ENCODE data around the gene ZNF292. TPM values are rescaled to one million over a fixed set of nuclear protein-coding genes. Genes with fewer than 3 reads are reported as not detected.
"Not testable (repeated sequence)": the region's sequence is repeated elsewhere in the genome, so short reads cannot be mapped to it uniquely, and the experiment has no call there.

Gene ZNF292
- total RNA-seq, 2 donors from 2014 or later, result 55.3 to 68.0 TPM

DNA sequence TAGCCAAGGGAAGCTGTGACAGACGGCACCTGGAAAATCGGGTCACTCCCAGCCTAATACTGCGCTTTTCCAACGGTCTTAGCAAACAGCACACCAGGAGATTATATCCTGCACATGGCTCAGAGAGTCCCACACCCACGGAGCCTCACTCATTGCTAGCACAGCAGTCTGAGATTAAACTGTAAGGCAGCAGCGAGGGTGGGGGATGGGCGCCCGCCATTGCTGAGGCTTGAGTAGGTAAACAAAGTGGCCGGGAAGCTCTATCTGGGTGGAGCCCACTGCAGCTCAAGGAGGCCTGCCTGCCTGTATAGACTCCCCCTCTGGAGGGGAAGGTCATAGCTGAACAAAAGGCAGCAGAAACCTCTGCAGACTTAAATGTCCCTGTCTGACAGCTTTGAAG, 145.9 kb downstream of the ZNF292 start:
- H3K27ac Mint-ChIP-seq; H3K4me1 Mint-ChIP-seq (ENCODE audit: low read depth); H3K9me3 Mint-ChIP-seq; DNase-seq; ATAC-seq (replicated peaks in 1 of 2); H3K36me3 Mint-ChIP-seq (ENCODE audit: insufficient read depth in 2 of 2); H3K4me3 Mint-ChIP-seq: not testable (repeated sequence)
- peaks cover 40% of the 10 kb centered on the region for H3K27me3 Mint-ChIP-seq (ENCODE audit: low read depth)

DNA sequence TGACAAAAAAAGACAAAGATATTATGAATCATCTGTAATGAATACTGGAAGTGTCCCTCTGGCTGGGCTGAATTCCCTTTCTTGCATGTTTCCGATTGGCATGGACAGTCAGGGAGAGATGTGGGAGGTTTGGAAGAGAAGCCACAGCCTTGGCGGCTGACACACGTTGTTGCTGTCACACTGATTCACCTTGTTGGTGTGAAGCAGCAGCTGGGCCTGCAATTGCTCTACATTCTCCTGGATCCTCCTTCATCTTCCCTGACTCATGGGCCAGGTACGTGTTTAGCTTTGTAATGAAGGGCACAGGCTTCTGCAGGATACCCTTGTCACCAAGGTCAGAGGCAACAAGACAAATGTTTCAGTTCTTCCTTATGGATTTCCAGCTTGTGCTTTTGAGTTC, 153.6 kb downstream of the ZNF292 start:
- no peak overlapping the region for H3K27ac Mint-ChIP-seq
- DNase-seq, result no peak
- H3K9me3 Mint-ChIP-seq, result peaks cover 2% of the 10 kb centered on the region in 2 donors
- ATAC-seq (replicated peaks in 1 of 2), result no peak
- peaks cover 33% of the 10 kb centered on the region for H3K27me3 Mint-ChIP-seq (ENCODE audit: low read depth)
- H3K36me3 Mint-ChIP-seq (ENCODE audit: insufficient read depth in 2 of 2), result peaks cover 1 to 2% of the 10 kb centered on the region in 2 donors
- no peaks in the 10 kb centered on the region for H3K4me1 Mint-ChIP-seq (ENCODE audit: low read depth)
- H3K4me3 Mint-ChIP-seq, result no peak overlapping the region

DNA sequence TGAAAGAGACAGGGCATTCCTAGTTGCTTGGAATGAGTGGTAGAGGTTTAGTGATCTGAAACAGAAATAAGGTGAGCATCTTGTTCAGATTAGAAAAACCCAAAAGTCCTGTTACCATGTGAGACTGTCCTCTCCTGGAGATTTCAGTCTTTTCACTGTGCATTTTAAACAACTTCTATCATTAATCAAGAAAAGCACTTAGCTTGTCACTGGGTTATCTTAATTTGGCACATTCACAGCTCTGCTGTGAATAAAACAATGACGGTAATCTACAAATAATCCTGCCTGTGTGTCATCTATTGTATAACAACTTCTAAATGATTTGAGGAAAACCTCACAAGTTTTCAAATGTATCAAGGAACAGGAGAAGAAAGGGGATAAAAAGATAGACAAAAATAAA, 157.5 kb downstream of the ZNF292 start:
- ATAC-seq (replicated peaks in 1 of 2), result no peak
- H3K27me3 Mint-ChIP-seq (ENCODE audit: low read depth), result peaks cover 51% of the 10 kb centered on the region
- H3K9me3 Mint-ChIP-seq, result no peaks in the 10 kb centered on the region
- no peak for DNase-seq
- no peak overlapping the region for H3K4me3 Mint-ChIP-seq
- no peak overlapping the region for H3K27ac Mint-ChIP-seq
- H3K36me3 Mint-ChIP-seq (ENCODE audit: insufficient read depth in 2 of 2), result no peaks in the 10 kb centered on the region
- no peaks in the 10 kb centered on the region for H3K4me1 Mint-ChIP-seq (ENCODE audit: low read depth)

Other genes with a start within 250 kb of the ZNF292 start
- gene HTR1E, start 218.0 kb upstream of the ZNF292 start, total RNA-seq, result not detected
- gene CGA, start 60.5 kb upstream of the ZNF292 start, total RNA-seq, result not detected
- 10 to 100 TPM in 1 of 2 donors, 1 to 10 TPM in 1; 8.4 to 14.5 TPM for gene SMIM8, start 167.0 kb downstream of the ZNF292 start, total RNA-seq
- not detected for gene GJB7, start 173.7 kb downstream of the ZNF292 start, total RNA-seq
- 1 to 10 TPM; 2.0 to 2.7 TPM for gene C6orf163, start 189.2 kb downstream of the ZNF292 start, total RNA-seq